ENCODE data around the gene LRRC45.

LRRC45 gene

DNA sequence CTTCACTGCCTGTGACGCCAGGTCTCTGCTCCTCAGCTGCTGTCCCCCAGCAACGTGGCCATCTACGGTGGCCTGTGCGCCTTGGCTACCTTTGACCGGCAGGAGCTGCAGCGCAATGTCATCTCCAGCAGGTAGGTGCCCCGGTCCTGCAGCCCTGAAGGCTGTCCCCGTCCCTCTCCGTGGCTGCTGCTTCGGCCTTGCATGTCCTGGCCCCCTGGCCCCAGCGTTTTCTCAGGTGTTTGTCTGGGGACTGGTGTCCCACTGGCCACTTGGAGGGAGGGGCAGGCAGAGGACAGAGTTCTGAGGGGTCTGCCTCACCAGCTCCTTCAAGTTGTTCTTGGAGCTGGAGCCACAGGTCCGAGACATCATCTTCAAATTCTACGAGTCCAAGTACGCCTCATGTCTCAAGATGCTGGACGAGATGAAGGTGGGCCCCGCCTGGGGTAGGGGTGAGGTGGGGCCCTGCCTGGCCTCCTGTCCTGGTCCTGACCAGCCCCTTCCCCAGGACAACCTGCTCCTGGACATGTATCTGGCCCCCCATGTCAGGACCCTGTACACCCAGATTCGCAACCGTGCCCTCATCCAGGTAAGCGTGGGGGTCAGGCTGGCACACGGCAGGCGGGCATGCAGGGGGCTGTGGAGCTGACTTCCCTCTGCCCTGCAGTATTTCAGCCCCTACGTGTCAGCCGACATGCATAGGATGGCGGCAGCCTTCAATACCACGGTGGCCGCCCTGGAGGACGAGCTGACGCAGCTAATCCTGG, 33.0 kb downstream of the LRRC45 start:
- Histone ChIP-seq H3K4me2 (ENCODE audit: insufficient read depth, low read length, poor library complexity, severe bottlenecking) (no peak overlapping the region), H3K4me1 (ENCODE audit: control insufficient read depth in 2 of 2, insufficient read depth in 1 of 2, low read depth in 1 of 2, low read length in 2 of 2) (peaks cover 3% of the 10 kb centered on the region in 2 donors), H4K8ac (ENCODE audit: low read depth, low read length) (peak overlapping the region; percentile 96), H3K9ac (ENCODE audit: low read depth, low read length, poor library complexity) (peak overlapping the region; percentile 38), H3K36me3 (replicated peaks in 1 of 2; ENCODE audit: control insufficient read depth in 2 of 2, insufficient read depth in 2 of 2, low read length in 2 of 2) (peaks cover 58 to 81% of the 10 kb centered on the region in 2 donors), H3K9me3 (replicated peaks in 1 of 2; ENCODE audit: control insufficient read depth in 2 of 2, insufficient read depth in 1 of 2, low read depth in 1 of 2, low read length in 2 of 2) (no peaks in the 10 kb centered on the region), H2AFZ (ENCODE audit: low read length) (no peak overlapping the region), H3K27me3 (ENCODE audit: control insufficient read depth in 3 of 3, insufficient read depth in 3 of 3, low read depth in 1 of 3, low read length in 3 of 3) (no peaks in the 10 kb centered on the region), H3K27ac (replicated peaks; ENCODE audit: low read length) (no peak overlapping the region), H3K4me3 (ENCODE audit: low read length in 2 of 2) (no peak overlapping the region), H4K91ac (ENCODE audit: low read depth, low read length, poor library complexity) (no peak overlapping the region), H2BK15ac (ENCODE audit: low read length) (no peak overlapping the region), H3K23ac (ENCODE audit: low read depth, low read length, poor library complexity) (peak overlapping the region; percentile 44), H2BK5ac (ENCODE audit: low read length) (peak overlapping the region; percentile 13), H2BK12ac (ENCODE audit: low read length) (no peak overlapping the region), H3K18ac (ENCODE audit: low read length) (no peak overlapping the region), H2BK120ac (ENCODE audit: low read depth, low read length) (no peak overlapping the region), H3K79me1 (ENCODE audit: low read depth, low read length) (peaks cover 12% of the 10 kb centered on the region), H2AK5ac (ENCODE audit: low read depth, low read length) (no peak overlapping the region), H3K14ac (ENCODE audit: low read length) (no peak overlapping the region), H3K4ac (ENCODE audit: low read length) (no peak overlapping the region)
- WGBS, 2 donors (ENCODE audit: extremely low coverage in 2 of 2, insufficient read length in 2 of 2, insufficient replicate concordance in 1 of 2): no CpG with 5 or more reads among the region's 28 CpGs
- no peak for DNase-seq (ENCODE audit: low spot score)

GRCh38 chr17:82056729-82057621, 33.9 kb downstream of the LRRC45 start:
- peak overlapping the region; percentile 30 for H3K9ac ChIP-seq (ENCODE audit: low read depth, low read length, poor library complexity)
- no peak overlapping the region for H2AK5ac ChIP-seq (ENCODE audit: low read depth, low read length)
- no peak overlapping the region for H3K14ac ChIP-seq (ENCODE audit: low read length)
- H3K4ac ChIP-seq (ENCODE audit: low read length): no peak overlapping the region
- DNase-seq (ENCODE audit: low spot score): no peak
- H3K79me1 ChIP-seq (ENCODE audit: low read depth, low read length): peaks cover 14% of the 10 kb centered on the region
- H3K4me3 ChIP-seq (ENCODE audit: low read length in 2 of 2): no peak overlapping the region
- no peak overlapping the region for H2BK5ac ChIP-seq (ENCODE audit: low read length)
- no peak overlapping the region for H3K4me2 ChIP-seq (ENCODE audit: insufficient read depth, low read length, poor library complexity, severe bottlenecking)
- H3K23ac ChIP-seq (ENCODE audit: low read depth, low read length, poor library complexity): peak overlapping the region; percentile 44
- no peak overlapping the region for H2BK120ac ChIP-seq (ENCODE audit: low read depth, low read length)
- H3K27ac ChIP-seq (replicated peaks; ENCODE audit: low read length): no peak overlapping the region
- H2BK12ac ChIP-seq (ENCODE audit: low read length): no peak overlapping the region
- no peak overlapping the region for H4K91ac ChIP-seq (ENCODE audit: low read depth, low read length, poor library complexity)
- no peak overlapping the region for H2AFZ ChIP-seq (ENCODE audit: low read length)
- H2BK15ac ChIP-seq (ENCODE audit: low read length): no peak overlapping the region
- no CpG with 5 or more reads among the region's 29 CpGs for WGBS, 2 donors (ENCODE audit: extremely low coverage in 2 of 2, insufficient read length in 2 of 2, insufficient replicate concordance in 1 of 2)
- H3K27me3 ChIP-seq (ENCODE audit: control insufficient read depth in 3 of 3, insufficient read depth in 3 of 3, low read depth in 1 of 3, low read length in 3 of 3): no peaks in the 10 kb centered on the region
- peak overlapping the region; percentile 96 for H4K8ac ChIP-seq (ENCODE audit: low read depth, low read length)
- H3K18ac ChIP-seq (ENCODE audit: low read length): no peak overlapping the region
- H3K36me3 ChIP-seq (replicated peaks in 1 of 2; ENCODE audit: control insufficient read depth in 2 of 2, insufficient read depth in 2 of 2, low read length in 2 of 2): peaks cover 64 to 87% of the 10 kb centered on the region in 2 donors
- no peaks in the 10 kb centered on the region for H3K9me3 ChIP-seq (replicated peaks in 1 of 2; ENCODE audit: control insufficient read depth in 2 of 2, insufficient read depth in 1 of 2, low read depth in 1 of 2, low read length in 2 of 2)
- peaks cover 3% of the 10 kb centered on the region in 2 donors for H3K4me1 ChIP-seq (ENCODE audit: control insufficient read depth in 2 of 2, insufficient read depth in 1 of 2, low read depth in 1 of 2, low read length in 2 of 2)

GRCh38 chr17:82058230-82058854, 35.2 kb downstream of the LRRC45 start:
- Histone ChIP-seq H2BK12ac (ENCODE audit: low read length) (peak overlapping the region; percentile 22), H3K4me3 (ENCODE audit: low read length in 2 of 2) (no peak overlapping the region), H3K27me3 (ENCODE audit: control insufficient read depth in 3 of 3, insufficient read depth in 3 of 3, low read depth in 1 of 3, low read length in 3 of 3) (no peaks in the 10 kb centered on the region), H3K79me1 (ENCODE audit: low read depth, low read length) (peaks cover 8% of the 10 kb centered on the region), H3K14ac (ENCODE audit: low read length) (no peak overlapping the region), H2BK15ac (ENCODE audit: low read length) (no peak overlapping the region), H3K4me1 (ENCODE audit: control insufficient read depth in 2 of 2, insufficient read depth in 1 of 2, low read depth in 1 of 2, low read length in 2 of 2) (no peaks in the 10 kb centered on the region), H2BK120ac (ENCODE audit: low read depth, low read length) (no peak overlapping the region), H2AK5ac (ENCODE audit: low read depth, low read length) (no peak overlapping the region), H3K9me3 (replicated peaks in 1 of 2; ENCODE audit: control insufficient read depth in 2 of 2, insufficient read depth in 1 of 2, low read depth in 1 of 2, low read length in 2 of 2) (no peaks in the 10 kb centered on the region), H2AFZ (ENCODE audit: low read length) (no peak overlapping the region), H4K8ac (ENCODE audit: low read depth, low read length) (no peak overlapping the region), H3K4me2 (ENCODE audit: insufficient read depth, low read length, poor library complexity, severe bottlenecking) (no peak overlapping the region), H3K9ac (ENCODE audit: low read depth, low read length, poor library complexity) (no peak overlapping the region), H3K23ac (ENCODE audit: low read depth, low read length, poor library complexity) (peak overlapping the region; percentile 55), H2BK5ac (ENCODE audit: low read length) (no peak overlapping the region), H3K18ac (ENCODE audit: low read length) (no peak overlapping the region), H3K36me3 (replicated peaks in 1 of 2; ENCODE audit: control insufficient read depth in 2 of 2, insufficient read depth in 2 of 2, low read length in 2 of 2) (peaks cover 70 to 98% of the 10 kb centered on the region in 2 donors), H3K27ac (replicated peaks; ENCODE audit: low read length) (no peak overlapping the region), H3K4ac (ENCODE audit: low read length) (no peak overlapping the region), H4K91ac (ENCODE audit: low read depth, low read length, poor library complexity) (no peak overlapping the region)
- no peak for DNase-seq (ENCODE audit: low spot score)
- WGBS, 2 donors (ENCODE audit: extremely low coverage in 2 of 2, insufficient read length in 2 of 2, insufficient replicate concordance in 1 of 2): no CpG with 5 or more reads among the region's 17 CpGs
